K562 (cell line): ENCODE data around the gene ASB11. TPM values are rescaled to one million over a fixed set of nuclear protein-coding genes. Genes with fewer than 3 reads are reported as not detected.
A peak's percentile ranks its signal among the peaks of the same experiment; 100 is the strongest.

Experiments
- ATAC-seq: fragments of 200-7000 bp; cut with Tn5 transposase; 3 replicates; pipeline ENCODE4 v1.9.1; 2020; ENCODE audit warnings: moderate library complexity
- BruUV-seq: library from RNA; stranded (reverse); fragments of 400-500 nt; replicated peaks from 2 replicates; lab custom pipeline; 2021; lab: Mats Ljungman, UMichigan
- CTCF ChIA-PET: fragments of 300-600 bp; formaldehyde crosslinking; extraction: SDS; loops from one replicate; lab custom pipeline; 2021; ENCODE audit warnings: low intra/inter-chr PET ratio; lab: Yijun Ruan, JAX
- POLR2A ChIA-PET: fragments of 300-600, 350-650 bp; sonication (Branson Sonifier 250); formaldehyde crosslinking; extraction: SDS; loops from one replicate; lab custom pipeline; 2021; ENCODE audit warnings: antibody characterized with exemption, inconsistent platforms; lab: Yijun Ruan, JAX
- DNase-seq, 4 experiments: peaks; one replicate each; pipeline versions ENCODE4 v3.0.0 to v3.0.0-alpha.2; 2011 to 2018; ENCODE audit warnings: low spot score in 3 of 4, mixed read lengths in 3 of 4; ENCODE audit errors: extremely low read depth in 1 of 4
- FAIRE-seq: peaks from 2 replicates; lab custom pipeline; 2011; peaks lifted over from hg19 to GRCh38; lab: Jason Lieb, UNC
- H2AFZ ChIP-seq: 2 replicates; pipeline ENCODE4 v1.6.0; 2011; ENCODE audit warnings: low read depth, low read length, control low read depth, inconsistent platforms
- H3K27ac ChIP-seq: fragments of 200-600 bp; 3 replicates; pipeline ENCODE4 v1.8.0; 2011; ENCODE audit warnings: low read depth, mild to moderate bottlenecking, control low read depth, inconsistent platforms, low read length, moderate library complexity, mixed read lengths; ENCODE audit errors: extremely low read depth
- H3K27me3 ChIP-seq, 2 experiments: fragments of 300-600 bp in 1 of 2; 2 replicates in 1 of 2; 3 replicates in 1 of 2; pipeline versions ENCODE4 v1.6.0 to v1.8.0; 2011; ENCODE audit warnings: inconsistent platforms in 2 of 2, low read length in 2 of 2, mild to moderate bottlenecking in 1 of 2, mixed read lengths in 1 of 2, moderate library complexity in 1 of 2; ENCODE audit not compliant: control insufficient read depth in 2 of 2, insufficient read depth in 2 of 2
- H3K36me3 ChIP-seq: fragments of 300-600 bp; 3 replicates; pipeline ENCODE4 v1.8.0; 2011; ENCODE audit warnings: mild to moderate bottlenecking, low read length, inconsistent platforms; ENCODE audit not compliant: control insufficient read depth, insufficient read depth
- H3K4me1 ChIP-seq, 2 experiments: fragments of 200-600 bp in 1 of 2; replicated peaks in 1 of 2; 2 replicates in 1 of 2; 3 replicates in 1 of 2; pipeline versions ENCODE4 v1.5.1 to v1.8.0; 2011; ENCODE audit warnings: inconsistent platforms in 2 of 2, low read length in 2 of 2, mild to moderate bottlenecking in 1 of 2, mixed read lengths in 1 of 2, moderate library complexity in 1 of 2; ENCODE audit not compliant: control insufficient read depth in 2 of 2, insufficient read depth in 2 of 2
- H3K4me2 ChIP-seq: 2 replicates; pipeline ENCODE4 v1.6.1; 2011; ENCODE audit warnings: low read length, control low read depth, inconsistent platforms, mixed read lengths; ENCODE audit not compliant: insufficient read depth
- H3K4me3 ChIP-seq: fragments of 200-600 bp; sonication (generic), shearing (Covaris generic); 2 replicates; pipeline ENCODE4 v1.5.1; 2016; ENCODE audit warnings: control low read depth, inconsistent platforms
- H3K79me2 ChIP-seq: fragments of 200-600 bp; 3 replicates; pipeline ENCODE4 v1.8.0; 2011; ENCODE audit warnings: low read length, inconsistent platforms; ENCODE audit not compliant: control insufficient read depth, insufficient read depth
- H3K9ac ChIP-seq, 2 experiments: 2 replicates each; pipeline versions ENCODE4 v1.6.0 to v1.6.1; 2011; ENCODE audit warnings: low read depth in 2 of 2, low read length in 2 of 2, control low read depth in 1 of 2, inconsistent platforms in 1 of 2, mild to moderate bottlenecking in 1 of 2, mixed read lengths in 1 of 2; ENCODE audit not compliant: insufficient read depth in 1 of 2
- H3K9me1 ChIP-seq: one replicate; pipeline ENCODE4 v1.6.0; 2011; ENCODE audit warnings: inconsistent platforms, mild to moderate bottlenecking, low read length, moderate library complexity; ENCODE audit not compliant: control insufficient read depth, insufficient read depth
- H3K9me3 ChIP-seq: replicated peaks from 2 replicates; pipeline ENCODE4 v1.5.1; 2011; ENCODE audit warnings: low read depth, low read length, inconsistent platforms; ENCODE audit not compliant: control insufficient read depth, insufficient read depth
- H4K20me1 ChIP-seq: replicated peaks from 2 replicates; pipeline ENCODE4 v1.6.1; 2011; ENCODE audit warnings: low read length, inconsistent platforms, mixed read lengths; ENCODE audit not compliant: control insufficient read depth, insufficient read depth
- CBX2 ChIP-seq: fragments of 200-600 bp; sonication (generic); IDR thresholded peaks from one replicate; pipeline ENCODE4 v1.6.1; 2012; ENCODE audit warnings: mild to moderate bottlenecking, low read length, inconsistent platforms; ENCODE audit not compliant: insufficient read depth, poor library complexity, severe bottlenecking
- CHCHD3 ChIP-seq: fragments of 250-450 bp; sonication (Bioruptor Pico); IDR thresholded peaks from 2 replicates; pipeline ENCODE4 v2.1.2; 2022; ENCODE audit warnings: mild to moderate bottlenecking
- NCOA2 ChIP-seq, 2 experiments: fragments of 450-650 bp; IDR thresholded peaks; 2 replicates each; pipeline ENCODE4 v1.6.1; 2018; ENCODE audit warnings: mild to moderate bottlenecking in 2 of 2, moderate library complexity in 1 of 2; ENCODE audit not compliant: partially characterized antibody in 2 of 2
- NFRKB ChIP-seq: fragments of 450-650 bp; IDR thresholded peaks from 2 replicates; pipeline ENCODE4 v1.6.1; 2016; ENCODE audit warnings: low read depth
- RAD21 ChIP-seq, 2 experiments: fragments of 250-450 bp in 1 of 2; fragments of 450-650 bp in 1 of 2; sonication (Bioruptor Pico) in 1 of 2; formaldehyde crosslinking in 1 of 2; IDR thresholded peaks in 1 of 2; conservative IDR thresholded peaks in 1 of 2; 2 replicates each; pipeline versions ENCODE4 v1.4.0 to v1.8.0; 2020 to 2022; ENCODE audit warnings: mild to moderate bottlenecking in 2 of 2, moderate library complexity in 1 of 2
- RBBP5 ChIP-seq: fragments of 200-600 bp; sonication (generic); IDR thresholded peaks from 2 replicates; pipeline ENCODE4 v1.6.1; 2012; ENCODE audit warnings: borderline replicate concordance, mild to moderate bottlenecking, low read length, control low read depth, inconsistent platforms; ENCODE audit not compliant: insufficient read depth, poor library complexity, severe bottlenecking
- RFX5 ChIP-seq: IDR thresholded peaks from 2 replicates; pipeline ENCODE4 v1.6.1; 2011; ENCODE audit warnings: low read depth, mild to moderate bottlenecking, improper control_type of control experiment, low read length
- SIX5 ChIP-seq, 2 experiments: IDR thresholded peaks; 2 replicates each; pipeline ENCODE4 v1.6.1; 2011; ENCODE audit warnings: low read length in 2 of 2, borderline replicate concordance in 1 of 2, low read depth in 1 of 2, mild to moderate bottlenecking in 1 of 2, moderate library complexity in 1 of 2; ENCODE audit not compliant: insufficient read depth in 1 of 2
- TFE3 ChIP-seq: fragments of 450-650 bp; formaldehyde crosslinking; IDR thresholded peaks from 2 replicates; pipeline ENCODE4 v1.4.0; 2020; ENCODE audit warnings: mild to moderate bottlenecking, mixed read lengths
- TOE1 ChIP-seq, 2 experiments: fragments of 450-650 bp in 1 of 2; sonication (generic) in 1 of 2; formaldehyde crosslinking in 1 of 2; IDR thresholded peaks; 2 replicates each; pipeline versions ENCODE4 v1.7.1 to v1.8.0; 2016 to 2022; ENCODE audit warnings: borderline replicate concordance in 2 of 2, mild to moderate bottlenecking in 2 of 2, antibody characterized with exemption in 1 of 2, inconsistent platforms in 1 of 2, low read depth in 1 of 2, missing genetic modification reagents in 1 of 2, moderate library complexity in 1 of 2
- U2AF1 ChIP-seq: fragments of 200-400 bp; formaldehyde crosslinking; optimal IDR thresholded peaks from 2 replicates; pipeline ENCODE3; 2017; ENCODE audit warnings: mild to moderate bottlenecking, low read depth, low read length, moderate library complexity
- WGBS: fragments of 100-300 bp; shearing (Covaris generic); methylation state at CpG from one replicate; pipeline ENCODE4 v1.1.6; 2016; ENCODE audit warnings: low coverage, mixed read lengths; ENCODE audit not compliant: insufficient coverage; ENCODE audit errors: missing lambda C conversion rate; 5-methylcytosine and 5-hydroxymethylcytosine counted together
- in situ Hi-C: fragments of 300-500 bp; cut with MboI; formaldehyde crosslinking; loops from 4 replicates; pipeline ENCODE4 v1.15.0; 2018; ENCODE audit warnings: inconsistent platforms, mixed read lengths
- intact Hi-C: fragments of 100-400 bp; cut with micrococcal nuclease; formaldehyde crosslinking; loops from 2 replicates; pipeline ENCODE4 v1.14.2; 2022
- polyA plus RNA-seq, 8 experiments: library from polyadenylated mRNA; depleted of rRNA in 4 of 8; stranded (reverse) in 5 of 8; unstranded in 3 of 8; fragments of >200 nt; fragmentation: Nextera tagmentation in 2 of 8; fragmentation: Illumina TruSeq in 1 of 8; extraction: Ambion mirVana in 2 of 8; extraction: Trizol in 1 of 8; gene quantifications; 2 replicates each; pipeline versions ENCODE4 v1.2.1 to v1.2.3, GENCODE V29; 2011 to 2014; ENCODE audit warnings: inconsistent platforms in 1 of 8, missing spikeins in 1 of 8
- total RNA-seq, 7 experiments: library from RNA; depleted of rRNA in 6 of 7; stranded (reverse); fragments of >200 nt in 6 of 7; fragmentation: Illumina TruSeq in 2 of 7; extraction: Trizol in 2 of 7; gene quantifications; 2 replicates each; pipeline versions ENCODE4 v1.2.1 to v1.2.3, GENCODE V29; 2011 to 2021; ENCODE audit warnings: low replicate concordance in 1 of 7

The ASB11 gene
- total and polyA plus RNA-seq, 9 of the 15 experiments (the other 6 are each of a cell fraction or from before 2014, with no cell fraction given): not detected

- TF ChIP-seq NCOA2 (IDR thresholded peaks at IDR 0.05; ENCODE audit: partially characterized antibody in 2 of 2) (no peak), NFRKB (peak; percentile 74), TOE1 (IDR thresholded peaks at IDR 0.05; ENCODE audit: borderline replicate concordance) (no peak), TOE1 (CRISPR knock-in tag; IDR thresholded peaks at IDR 0.05; ENCODE audit: borderline replicate concordance, low read depth) (no peak), RBBP5 (peak; percentile 86), CBX2 (no peak)
- TF ChIP-seq, all 486 proteins: peak for 93
Measured at GRCh38 chrX:15335135-15336022, 19.9 kb upstream of the ASB11 start, which contains the start of gene PIGA (continued).

GRCh38 chrX:15334561-15334960 lies 19.1 kb upstream of the ASB11 start:
- ATAC-seq (peak; percentile 3; the same call in 2 of the 3 replicates), DNase-seq (peak in 3 of 4 experiments; percentile 4 to 6 (median 5)), FAIRE-seq (peak; percentile 76)
- ChIA-PET CTCF (interaction anchor here (0.6 kb wide), 1 partner anchor 1231 kb away, joined by 3 read pairs; no protein-coding TSS in a partner anchor), POLR2A (interaction anchor here (1.0 kb wide), 1 partner anchor 1270 kb away, joined by 3 read pairs; no protein-coding TSS in a partner anchor)
- no TSS peak for BruUV-seq
- Histone ChIP-seq H3K9ac (peak overlapping the region; percentile 91 to 95), H3K27me3 (peaks cover 0 to 3% of the 10 kb centered on the region in 2 experiments; a peak in 2 of 5 replicates), H3K79me2 (peaks cover 28% of the 10 kb centered on the region), H3K36me3 (peaks cover 33% of the 10 kb centered on the region; the same call in 2 of the 3 replicates), H3K4me2 (peak overlapping the region; percentile 96), H4K20me1 (no peaks in the 10 kb centered on the region), H2AFZ (peak overlapping the region; percentile 91), H3K9me1 (no peaks in the 10 kb centered on the region), H3K9me3 (no peaks in the 10 kb centered on the region), H3K4me1 (no peaks in the 10 kb centered on the region; a peak in 2 of 5 replicates), H3K27ac (peak overlapping the region; percentile 81), H3K4me3 (peak overlapping the region; percentile 84)
- intact Hi-C loops (no loop called here), in situ Hi-C loops (loop anchor here (25.0 kb wide), 1 partner anchor 128 kb away; no protein-coding TSS in a partner anchor)
- 1% methylated on average over 7 of the region's 7 CpGs for WGBS
- TF ChIP-seq RFX5: no peak
- no peak for TF ChIP-seq TFE3 (CRISPR knock-in tag)
- TF ChIP-seq SIX5 (IDR thresholded peaks at IDR 0.05; ENCODE audit: borderline replicate concordance in 1 of 2, insufficient read depth in 1 of 2, low read depth in 1 of 2, low read length in 2 of 2): no peak
- no peak for TF ChIP-seq RAD21 (CRISPR knock-in tag; conservative IDR thresholded peaks at IDR 0.05 in 1 of 2, IDR thresholded peaks at IDR 0.05 in 1 of 2)
- TF ChIP-seq U2AF1: no peak
- no peak for TF ChIP-seq CHCHD3 (CRISPR knock-in tag)
